ENCODE measurements around the gene ARHGAP28.

Gene ARHGAP28

GRCh38 chr18:6781142-6781714, 51.7 kb downstream of the ARHGAP28 start:
- no peak overlapping the region for H3K4me3 Mint-ChIP-seq
- no peaks in the 10 kb centered on the region for H3K27me3 Mint-ChIP-seq (ENCODE audit: low read depth, poor library complexity)
- peak; percentile 21 for DNase-seq
- TF ChIP-seq CTCF (IDR thresholded peaks at IDR 0.05): no peak
- H3K9me3 Mint-ChIP-seq: peaks cover 3% of the 10 kb centered on the region
- H3K27ac Mint-ChIP-seq: peak overlapping the region; percentile 89
- peaks cover 11% of the 10 kb centered on the region for H3K36me3 Mint-ChIP-seq (ENCODE audit: low read depth)
- peaks cover 55% of the 10 kb centered on the region for H3K4me1 Mint-ChIP-seq

GRCh38 chr18:6781796-6782195, 52.3 kb downstream of the ARHGAP28 start:
- H3K27me3 Mint-ChIP-seq (ENCODE audit: low read depth, poor library complexity): no peaks in the 10 kb centered on the region
- peaks cover 3% of the 10 kb centered on the region for H3K9me3 Mint-ChIP-seq
- H3K27ac Mint-ChIP-seq: peak overlapping the region; percentile 89
- no peak for DNase-seq
- TF ChIP-seq CTCF (IDR thresholded peaks at IDR 0.05): no peak
- H3K4me1 Mint-ChIP-seq: peaks cover 50% of the 10 kb centered on the region
- H3K4me3 Mint-ChIP-seq: no peak overlapping the region
- H3K36me3 Mint-ChIP-seq (ENCODE audit: low read depth): peaks cover 11% of the 10 kb centered on the region

- peak overlapping the region; percentile 36 for H3K27ac Mint-ChIP-seq
- no peak for DNase-seq
- H3K27me3 Mint-ChIP-seq (ENCODE audit: low read depth, poor library complexity): no peaks in the 10 kb centered on the region
- TF ChIP-seq CTCF (IDR thresholded peaks at IDR 0.05): no peak
- H3K4me3 Mint-ChIP-seq: no peak overlapping the region
- H3K36me3 Mint-ChIP-seq (ENCODE audit: low read depth): peaks cover 18% of the 10 kb centered on the region
- peaks cover 46% of the 10 kb centered on the region for H3K4me1 Mint-ChIP-seq
- peaks cover 6% of the 10 kb centered on the region for H3K9me3 Mint-ChIP-seq
These were observed 53.3 kb downstream of the ARHGAP28 start for GRCh38 chr18:6782861-6783260.

- Mint-ChIP-seq H3K27ac (peak overlapping the region; percentile 91), H3K27me3 (ENCODE audit: low read depth, poor library complexity) (peaks cover 1% of the 10 kb centered on the region), H3K4me3 (no peak overlapping the region), H3K36me3 (ENCODE audit: low read depth) (peaks cover 29% of the 10 kb centered on the region), H3K4me1 (peaks cover 46% of the 10 kb centered on the region), H3K9me3 (peaks cover 18% of the 10 kb centered on the region)
- DNase-seq: no peak
- no peak for TF ChIP-seq CTCF (IDR thresholded peaks at IDR 0.05)
These were observed 54.5 kb downstream of the ARHGAP28 start for GRCh38 chr18:6784046-6784445.

- TF ChIP-seq CTCF (IDR thresholded peaks at IDR 0.05): no peak
- Mint-ChIP-seq H3K27me3 (ENCODE audit: low read depth, poor library complexity) (peaks cover 2% of the 10 kb centered on the region), H3K4me1 (peaks cover 41% of the 10 kb centered on the region), H3K9me3 (peaks cover 21% of the 10 kb centered on the region), H3K4me3 (no peak overlapping the region), H3K36me3 (ENCODE audit: low read depth) (peaks cover 34% of the 10 kb centered on the region), H3K27ac (no peak overlapping the region)
- DNase-seq: no peak
These were observed 55.5 kb downstream of the ARHGAP28 start for GRCh38 chr18:6785001-6785400.

- H3K4me1 Mint-ChIP-seq: peaks cover 40% of the 10 kb centered on the region
- H3K36me3 Mint-ChIP-seq (ENCODE audit: low read depth): peaks cover 37% of the 10 kb centered on the region
- H3K4me3 Mint-ChIP-seq: no peak overlapping the region
- no peak for TF ChIP-seq CTCF (IDR thresholded peaks at IDR 0.05)
- DNase-seq: no peak
- no peak overlapping the region for H3K27ac Mint-ChIP-seq
- peaks cover 21% of the 10 kb centered on the region for H3K9me3 Mint-ChIP-seq
- peaks cover 2% of the 10 kb centered on the region for H3K27me3 Mint-ChIP-seq (ENCODE audit: low read depth, poor library complexity)
These were observed 55.9 kb downstream of the ARHGAP28 start for GRCh38 chr18:6785411-6785810.
